Cardiac muscle cell (in vitro differentiated cells and primary cell): ENCODE data around the gene SHISA6. TPM values are rescaled to one million over a fixed set of nuclear protein-coding genes. Genes with fewer than 3 reads are reported as not detected.

ENCODE experiments used
- DNase-seq, 2 donors: peaks; one replicate each; pipeline versions ENCODE4 v3.0.0 to v3.0.0-alpha.2; 2010 to 2017; ENCODE audit warnings: low read depth in 1 of 2, low spot score in 1 of 2
- H3K27ac ChIP-seq: fragments of 200-600 bp; sonication (generic); 2 replicates; pipeline ENCODE4 v1.5.1; 2016
- H3K27me3 ChIP-seq: fragments of 200-600 bp; sonication (generic); 2 replicates; pipeline ENCODE4 v1.6.0; 2016; ENCODE audit warnings: control low read depth
- H3K36me3 ChIP-seq: fragments of 200-600 bp; sonication (generic); 2 replicates; pipeline ENCODE4 v1.5.1; 2016; ENCODE audit warnings: control low read depth
- H3K4me1 ChIP-seq: fragments of 200-600 bp; sonication (generic); 2 replicates; pipeline ENCODE4 v1.8.1; 2017; ENCODE audit warnings: low read depth, mild to moderate bottlenecking, mixed run types
- H3K4me3 ChIP-seq: fragments of 200-600 bp; sonication (generic); 2 replicates; pipeline ENCODE4 v1.5.1; 2016; ENCODE audit warnings: mild to moderate bottlenecking
- H3K9me3 ChIP-seq: fragments of 200-600 bp; sonication (generic); 2 replicates; pipeline ENCODE4 v1.5.1; 2017; ENCODE audit warnings: low read depth, mild to moderate bottlenecking, control low read depth
- polyA plus RNA-seq: library from polyadenylated mRNA; unstranded; fragments of >200 nt; fragmentation: Nextera tagmentation; extraction: Ambion mirVana; gene quantifications from 2 replicates; pipeline ENCODE4 v1.2.1, GENCODE V29; 2016
- total RNA-seq: library from RNA; depleted of rRNA; stranded (reverse); fragments of >200 nt; gene quantifications from 2 replicates; pipeline ENCODE4 v1.2.3, GENCODE V29; 2016
- TF ChIP-seq, protein P1 (sequence below): IDR thresholded peaks from 2 replicates; pipeline ENCODE4 v1.5.1; 2012; ENCODE audit warnings: low read depth, mild to moderate bottlenecking, low read length

SHISA6 gene
- total and polyA plus RNA-seq, 2 experiments from 2014 or later, result 0.17 to 0.45 TPM

DNA sequence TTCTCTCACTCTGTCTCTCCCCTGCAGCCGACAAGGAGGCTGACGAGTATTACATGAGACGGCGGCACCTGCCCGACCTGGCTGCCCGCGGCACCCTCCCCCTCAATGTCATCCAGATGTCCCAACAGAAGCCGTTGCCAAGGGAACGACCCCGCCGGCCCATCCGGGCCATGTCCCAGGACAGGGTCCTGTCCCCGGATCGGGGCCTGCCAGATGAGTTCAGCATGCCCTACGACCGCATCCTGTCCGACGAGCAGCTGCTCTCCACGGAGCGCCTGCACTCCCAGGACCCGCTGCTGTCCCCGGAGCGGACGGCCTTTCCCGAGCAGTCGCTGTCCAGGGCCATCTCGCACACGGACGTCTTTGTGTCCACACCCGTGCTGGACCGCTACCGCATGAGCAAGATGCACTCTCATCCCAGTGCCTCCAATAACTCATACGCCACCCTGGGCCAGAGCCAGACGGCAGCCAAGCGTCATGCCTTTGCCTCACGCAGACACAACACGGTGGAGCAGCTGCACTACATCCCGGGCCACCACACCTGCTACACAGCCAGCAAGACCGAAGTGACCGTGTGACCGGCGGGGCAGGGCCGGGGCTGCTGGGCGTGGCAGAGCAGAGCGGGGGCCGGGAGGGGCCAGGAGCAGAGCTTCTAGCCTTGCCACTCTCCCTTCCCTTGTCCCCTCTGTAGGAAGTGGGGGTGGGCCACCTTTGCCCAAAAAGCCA is 316.9 kb downstream of the SHISA6 start:
- no peaks in the 10 kb centered on the region for H3K9me3 ChIP-seq
- H3K27ac ChIP-seq, result no peak overlapping the region
- no peaks in the 10 kb centered on the region for H3K27me3 ChIP-seq
- TF ChIP-seq, protein P1, sequence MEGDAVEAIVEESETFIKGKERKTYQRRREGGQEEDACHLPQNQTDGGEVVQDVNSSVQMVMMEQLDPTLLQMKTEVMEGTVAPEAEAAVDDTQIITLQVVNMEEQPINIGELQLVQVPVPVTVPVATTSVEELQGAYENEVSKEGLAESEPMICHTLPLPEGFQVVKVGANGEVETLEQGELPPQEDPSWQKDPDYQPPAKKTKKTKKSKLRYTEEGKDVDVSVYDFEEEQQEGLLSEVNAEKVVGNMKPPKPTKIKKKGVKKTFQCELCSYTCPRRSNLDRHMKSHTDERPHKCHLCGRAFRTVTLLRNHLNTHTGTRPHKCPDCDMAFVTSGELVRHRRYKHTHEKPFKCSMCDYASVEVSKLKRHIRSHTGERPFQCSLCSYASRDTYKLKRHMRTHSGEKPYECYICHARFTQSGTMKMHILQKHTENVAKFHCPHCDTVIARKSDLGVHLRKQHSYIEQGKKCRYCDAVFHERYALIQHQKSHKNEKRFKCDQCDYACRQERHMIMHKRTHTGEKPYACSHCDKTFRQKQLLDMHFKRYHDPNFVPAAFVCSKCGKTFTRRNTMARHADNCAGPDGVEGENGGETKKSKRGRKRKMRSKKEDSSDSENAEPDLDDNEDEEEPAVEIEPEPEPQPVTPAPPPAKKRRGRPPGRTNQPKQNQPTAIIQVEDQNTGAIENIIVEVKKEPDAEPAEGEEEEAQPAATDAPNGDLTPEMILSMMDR, result no peak
- no peak for DNase-seq
- H3K36me3 ChIP-seq, result no peaks in the 10 kb centered on the region
- no peak overlapping the region for H3K4me3 ChIP-seq
- H3K4me1 ChIP-seq, result no peaks in the 10 kb centered on the region

DNA sequence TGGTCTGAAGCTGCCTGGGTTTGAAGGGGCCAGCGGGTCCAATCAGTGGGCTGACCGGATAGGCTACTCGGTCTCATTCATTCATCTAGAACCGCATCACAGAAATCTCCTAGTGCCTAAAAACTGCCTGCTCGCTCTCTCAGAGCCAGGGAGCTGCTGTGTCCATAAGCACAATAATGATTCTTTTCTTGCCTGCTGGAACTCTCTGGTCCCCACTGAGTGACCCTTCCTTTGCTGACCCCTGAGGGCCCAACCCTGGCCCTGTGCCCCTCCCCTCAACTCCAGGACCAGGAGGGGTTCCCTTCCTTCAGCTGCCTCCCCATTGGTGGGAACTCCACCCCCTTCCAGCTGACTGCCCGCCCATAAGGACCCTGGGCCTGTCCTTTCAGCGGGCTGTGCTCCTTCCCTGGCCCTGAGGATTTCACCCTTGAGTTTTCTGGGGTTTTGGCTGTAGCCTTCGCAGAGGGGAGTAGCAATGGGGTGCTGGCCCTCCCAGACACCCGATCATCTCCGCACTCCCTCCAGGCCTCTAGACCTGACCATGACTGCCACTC is 317.7 kb downstream of the SHISA6 start:
- Histone ChIP-seq H3K27ac (no peak overlapping the region), H3K27me3 (no peaks in the 10 kb centered on the region), H3K4me3 (no peak overlapping the region), H3K36me3 (no peaks in the 10 kb centered on the region), H3K4me1 (no peaks in the 10 kb centered on the region), H3K9me3 (no peaks in the 10 kb centered on the region)
- DNase-seq, result no peak
- TF ChIP-seq, protein P1, result no peak

DNA sequence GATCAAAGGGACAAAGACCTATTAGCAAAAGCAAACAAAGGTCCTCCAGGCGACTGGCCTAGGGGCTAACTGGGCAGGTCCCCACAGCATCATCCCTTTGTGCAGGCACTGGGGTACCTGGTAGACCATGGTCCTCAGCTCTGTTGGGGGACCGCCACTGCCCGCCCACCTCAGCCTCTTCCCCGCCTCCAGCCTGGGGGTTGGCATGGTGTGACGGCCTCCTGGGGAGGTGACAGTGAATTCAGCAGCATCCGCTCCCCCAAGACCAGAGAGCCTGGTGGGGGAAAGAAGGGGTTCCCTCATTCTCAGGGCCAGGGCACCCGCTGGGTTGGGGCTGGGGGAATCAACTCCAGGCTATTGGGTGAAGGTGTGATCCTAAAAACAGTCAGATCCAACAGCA is 318.6 kb downstream of the SHISA6 start:
- Histone ChIP-seq H3K9me3 (no peaks in the 10 kb centered on the region), H3K36me3 (no peaks in the 10 kb centered on the region), H3K27ac (no peak overlapping the region), H3K4me3 (no peak overlapping the region), H3K4me1 (no peaks in the 10 kb centered on the region), H3K27me3 (no peaks in the 10 kb centered on the region)
- TF ChIP-seq, protein P1, result no peak
- no peak for DNase-seq

DNA sequence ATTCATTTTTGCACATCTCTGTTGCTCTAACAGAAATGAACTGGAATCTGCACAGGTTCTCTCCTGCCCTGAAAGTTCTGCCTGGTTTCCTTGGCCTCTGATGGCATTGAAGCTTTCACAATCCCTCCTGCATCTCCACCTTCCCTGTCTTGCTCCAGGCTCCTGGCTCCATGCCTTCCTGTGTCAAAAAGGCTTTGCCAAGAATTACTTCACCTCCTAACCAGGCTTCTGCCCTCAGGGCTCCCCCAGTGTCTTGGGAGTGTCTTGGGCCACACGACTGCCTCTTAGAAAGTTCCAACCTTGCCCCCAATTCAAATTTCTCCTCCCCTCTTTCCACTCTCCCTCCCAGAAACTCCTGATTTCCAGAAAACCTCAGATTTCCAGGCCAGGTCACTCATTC is 320.3 kb downstream of the SHISA6 start:
- Histone ChIP-seq H3K27me3 (no peaks in the 10 kb centered on the region), H3K36me3 (no peaks in the 10 kb centered on the region), H3K4me3 (no peak overlapping the region), H3K27ac (no peak overlapping the region), H3K4me1 (no peaks in the 10 kb centered on the region), H3K9me3 (no peaks in the 10 kb centered on the region)
- TF ChIP-seq, protein P1, result no peak
- no peak for DNase-seq

DNA sequence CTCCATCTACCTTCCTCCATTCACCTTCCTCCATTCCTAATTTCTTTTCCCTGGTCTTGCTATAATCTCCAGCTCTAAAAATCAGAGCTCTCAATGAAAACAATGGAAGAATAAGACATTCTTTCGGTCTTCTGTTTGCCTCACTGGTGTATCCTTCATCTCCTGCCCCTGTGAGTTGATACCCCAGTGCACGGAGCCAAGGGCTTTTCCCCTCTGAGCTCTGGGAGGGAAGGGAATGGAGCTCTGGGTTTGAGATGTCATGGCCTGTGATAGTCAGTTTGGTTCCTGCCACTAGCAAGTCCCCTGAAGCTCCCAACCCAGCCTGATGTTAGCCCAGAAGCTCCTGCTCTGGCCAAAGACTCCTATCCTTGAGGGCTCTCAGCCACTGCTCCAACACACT is 320.7 kb downstream of the SHISA6 start:
- H3K36me3 ChIP-seq, result no peaks in the 10 kb centered on the region

More for the DNA sequence above, 320.7 kb downstream of the SHISA6 start:
- Histone ChIP-seq H3K27me3 (no peaks in the 10 kb centered on the region), H3K4me1 (no peaks in the 10 kb centered on the region), H3K4me3 (no peak overlapping the region), H3K9me3 (no peaks in the 10 kb centered on the region), H3K27ac (no peak overlapping the region)
- DNase-seq, result no peak
- TF ChIP-seq, protein P1, result no peak
